Measurements from ENCODE around the gene CSDE1. TPM values are rescaled to one million over a fixed set of nuclear protein-coding genes. Genes with fewer than 3 reads are reported as not detected.

CSDE1 gene
- total RNA-seq, 2 experiments from 2014 or later: 496 to 514 TPM

GRCh38 chr1:114677691-114678090 is 80.1 kb downstream of the CSDE1 start:
- Mint-ChIP-seq H3K36me3 (ENCODE audit: low read depth) (no peaks in the 10 kb centered on the region), H3K27me3 (peaks cover 12% of the 10 kb centered on the region), H3K27ac (no peak overlapping the region), H3K4me3 (no peak overlapping the region), H3K9me3 (no peaks in the 10 kb centered on the region), H3K4me1 (ENCODE audit: low read depth) (no peaks in the 10 kb centered on the region)
- DNase-seq: no peak
- CTCF ChIA-PET: no interaction called here
- intact Hi-C loops (cut with micrococcal nuclease): no loop called here
- POLR2A ChIA-PET: no interaction called here
- ATAC-seq: no peak
- no peak for TF ChIP-seq CTCF (IDR thresholded peaks at IDR 0.05)

GRCh38 chr1:114676115-114676514 is 81.7 kb downstream of the CSDE1 start:
- CTCF ChIA-PET: no interaction called here
- no peaks in the 10 kb centered on the region for H3K36me3 Mint-ChIP-seq (ENCODE audit: low read depth)

GRCh38 chr1:114671939-114672275 is 85.9 kb downstream of the CSDE1 start:
- no peak for TF ChIP-seq CTCF (IDR thresholded peaks at IDR 0.05)
- Mint-ChIP-seq H3K27ac (no peak overlapping the region), H3K36me3 (ENCODE audit: low read depth) (no peaks in the 10 kb centered on the region), H3K9me3 (no peaks in the 10 kb centered on the region), H3K4me3 (no peak overlapping the region), H3K4me1 (ENCODE audit: low read depth) (peaks cover 10% of the 10 kb centered on the region), H3K27me3 (peaks cover 10% of the 10 kb centered on the region)
- ChIA-PET CTCF (interaction anchor here (0.6 to 2.6 kb wide), 7 partner anchors 9 to 326 kb away, joined by 3 to 13 read pairs (median 4); no protein-coding TSS in a partner anchor), POLR2A (no interaction called here)
- intact Hi-C loops (cut with micrococcal nuclease): no loop called here
- ATAC-seq (no peak), DNase-seq (no peak)

More at GRCh38 chr1:114676115-114676514, 81.7 kb downstream of the CSDE1 start:
- H3K4me3 Mint-ChIP-seq: no peak overlapping the region
- no peak for ATAC-seq
- no peaks in the 10 kb centered on the region for H3K4me1 Mint-ChIP-seq (ENCODE audit: low read depth)
- H3K27me3 Mint-ChIP-seq: peaks cover 12% of the 10 kb centered on the region
- no peak overlapping the region for H3K27ac Mint-ChIP-seq
- POLR2A ChIA-PET: interaction anchor here (0.6 kb wide), 1 partner anchor 28 kb away, joined by 3 read pairs; no protein-coding TSS in a partner anchor
- intact Hi-C loops (cut with micrococcal nuclease): no loop called here
- no peak for TF ChIP-seq CTCF (IDR thresholded peaks at IDR 0.05)
- H3K9me3 Mint-ChIP-seq: no peaks in the 10 kb centered on the region
- no peak for DNase-seq

- ATAC-seq (no peak), DNase-seq (no peak)
- H3K27me3 Mint-ChIP-seq: peaks cover 7% of the 10 kb centered on the region
- H3K36me3 Mint-ChIP-seq (ENCODE audit: low read depth): no peaks in the 10 kb centered on the region
- H3K4me1 Mint-ChIP-seq (ENCODE audit: low read depth): peaks cover 10% of the 10 kb centered on the region
- peak; percentile 55 for TF ChIP-seq CTCF (IDR thresholded peaks at IDR 0.05)
- H3K9me3 Mint-ChIP-seq: no peaks in the 10 kb centered on the region
- no peak overlapping the region for H3K27ac Mint-ChIP-seq
- H3K4me3 Mint-ChIP-seq: no peak overlapping the region
- CTCF ChIA-PET: interaction anchor here (0.6 to 3.9 kb wide), 10 partner anchors 10 to 337 kb away, joined by 3 to 13 read pairs (median 4); no protein-coding TSS in a partner anchor
- intact Hi-C loops (cut with micrococcal nuclease): no loop called here
- POLR2A ChIA-PET: no interaction called here
Measured at GRCh38 chr1:114671011-114671938, 86.5 kb downstream of the CSDE1 start.

All from activated CD8-positive, alpha-beta T cell treated with anti-CD3 and anti-CD28 coated beads for 36 hours (primary cell).